Omental fat pad (tissue), 4 donors: ENCODE data around the gene DHX8. TPM values are rescaled to one million over a fixed set of nuclear protein-coding genes. Genes with fewer than 3 reads are reported as not detected.
"Not testable (repeated sequence)": the region's sequence is repeated elsewhere in the genome, so short reads cannot be mapped to it uniquely, and the experiment has no call there.

Source experiments
- ATAC-seq: fragments of 150-250 bp; one replicate; pipeline ENCODE4 v1.9.1; 2016; ENCODE audit warnings: mild to moderate bottlenecking, moderate library complexity; ENCODE audit not compliant: low FRiP score
- DNase-seq: peaks from one replicate; pipeline ENCODE4 v3.0.0-alpha.2; 2019; ENCODE audit warnings: low spot score
- total RNA-seq, 4 donors: library from RNA; depleted of rRNA; stranded (reverse); fragments of >200 nt; gene quantifications; one replicate each; pipeline ENCODE4 v1.1.0, GENCODE V29; 2016
- TF ChIP-seq, protein P1 (sequence below), 3 donors: fragments of 450-650 bp; IDR thresholded peaks; one replicate each; pipeline ENCODE4 v1.5.1; 2016 to 2017; ENCODE audit warnings: antibody characterized with exemption in 3 of 3, mild to moderate bottlenecking in 3 of 3, moderate library complexity in 2 of 3

Gene DHX8
- total RNA-seq, 4 donors from 2014 or later, result 22.5 to 48.5 (median 31.9) TPM

DNA sequence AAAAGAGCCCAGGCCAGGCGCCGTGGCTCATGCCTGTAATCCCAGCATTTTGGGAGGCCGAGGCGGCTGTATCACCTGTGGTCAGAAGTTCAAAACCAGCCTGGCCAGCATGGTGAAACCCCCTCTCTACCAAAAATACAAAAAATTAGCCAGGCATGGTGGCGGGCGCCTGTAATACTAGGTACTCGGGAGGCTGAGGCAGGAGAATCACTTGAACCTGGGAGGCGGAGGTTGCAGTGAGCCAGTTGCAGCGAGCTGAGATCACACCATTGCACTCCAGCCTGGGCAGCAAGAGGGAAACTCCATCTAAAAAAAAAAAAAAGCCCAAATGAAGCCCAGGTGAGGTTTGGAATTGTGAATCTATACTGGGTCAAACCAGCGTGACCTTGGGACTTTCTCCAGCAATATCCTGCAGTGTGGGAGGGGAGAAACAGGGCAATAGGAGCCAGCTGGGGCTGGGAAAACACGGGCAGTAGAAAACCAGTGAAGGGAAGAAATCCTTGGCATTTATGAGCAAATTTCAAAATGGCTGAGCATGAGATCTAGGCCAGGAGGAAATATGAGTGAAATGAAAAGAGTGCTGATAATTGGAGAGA lies 8.2 kb upstream of the DHX8 start:
- no peak for DNase-seq
- ATAC-seq, result no peak
- TF ChIP-seq, protein P1, sequence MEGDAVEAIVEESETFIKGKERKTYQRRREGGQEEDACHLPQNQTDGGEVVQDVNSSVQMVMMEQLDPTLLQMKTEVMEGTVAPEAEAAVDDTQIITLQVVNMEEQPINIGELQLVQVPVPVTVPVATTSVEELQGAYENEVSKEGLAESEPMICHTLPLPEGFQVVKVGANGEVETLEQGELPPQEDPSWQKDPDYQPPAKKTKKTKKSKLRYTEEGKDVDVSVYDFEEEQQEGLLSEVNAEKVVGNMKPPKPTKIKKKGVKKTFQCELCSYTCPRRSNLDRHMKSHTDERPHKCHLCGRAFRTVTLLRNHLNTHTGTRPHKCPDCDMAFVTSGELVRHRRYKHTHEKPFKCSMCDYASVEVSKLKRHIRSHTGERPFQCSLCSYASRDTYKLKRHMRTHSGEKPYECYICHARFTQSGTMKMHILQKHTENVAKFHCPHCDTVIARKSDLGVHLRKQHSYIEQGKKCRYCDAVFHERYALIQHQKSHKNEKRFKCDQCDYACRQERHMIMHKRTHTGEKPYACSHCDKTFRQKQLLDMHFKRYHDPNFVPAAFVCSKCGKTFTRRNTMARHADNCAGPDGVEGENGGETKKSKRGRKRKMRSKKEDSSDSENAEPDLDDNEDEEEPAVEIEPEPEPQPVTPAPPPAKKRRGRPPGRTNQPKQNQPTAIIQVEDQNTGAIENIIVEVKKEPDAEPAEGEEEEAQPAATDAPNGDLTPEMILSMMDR (IDR thresholded peaks at IDR 0.05), result no peak

DNA sequence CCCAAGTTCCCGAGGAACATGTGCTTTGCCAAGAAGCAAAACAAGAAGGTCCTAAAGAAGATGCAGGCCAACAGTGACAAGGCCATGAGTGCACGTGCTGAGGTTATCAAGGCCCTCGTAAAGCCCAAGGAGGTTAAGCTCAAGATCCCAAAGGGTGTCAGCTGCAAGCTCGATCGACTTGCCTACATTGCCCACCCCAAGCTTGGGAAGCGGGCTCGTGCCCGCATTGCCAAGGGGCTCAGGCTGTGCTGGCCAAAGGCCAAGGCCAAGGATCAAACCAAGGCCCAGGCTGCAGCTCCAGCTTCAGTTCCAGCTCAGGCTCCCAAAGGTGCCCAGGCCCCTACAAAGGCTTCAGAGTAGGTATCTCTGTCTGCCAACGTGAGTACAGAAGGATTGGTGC lies 7.5 kb upstream of the DHX8 start:
- DNase-seq, ATAC-seq: not testable (repeated sequence)

DNA sequence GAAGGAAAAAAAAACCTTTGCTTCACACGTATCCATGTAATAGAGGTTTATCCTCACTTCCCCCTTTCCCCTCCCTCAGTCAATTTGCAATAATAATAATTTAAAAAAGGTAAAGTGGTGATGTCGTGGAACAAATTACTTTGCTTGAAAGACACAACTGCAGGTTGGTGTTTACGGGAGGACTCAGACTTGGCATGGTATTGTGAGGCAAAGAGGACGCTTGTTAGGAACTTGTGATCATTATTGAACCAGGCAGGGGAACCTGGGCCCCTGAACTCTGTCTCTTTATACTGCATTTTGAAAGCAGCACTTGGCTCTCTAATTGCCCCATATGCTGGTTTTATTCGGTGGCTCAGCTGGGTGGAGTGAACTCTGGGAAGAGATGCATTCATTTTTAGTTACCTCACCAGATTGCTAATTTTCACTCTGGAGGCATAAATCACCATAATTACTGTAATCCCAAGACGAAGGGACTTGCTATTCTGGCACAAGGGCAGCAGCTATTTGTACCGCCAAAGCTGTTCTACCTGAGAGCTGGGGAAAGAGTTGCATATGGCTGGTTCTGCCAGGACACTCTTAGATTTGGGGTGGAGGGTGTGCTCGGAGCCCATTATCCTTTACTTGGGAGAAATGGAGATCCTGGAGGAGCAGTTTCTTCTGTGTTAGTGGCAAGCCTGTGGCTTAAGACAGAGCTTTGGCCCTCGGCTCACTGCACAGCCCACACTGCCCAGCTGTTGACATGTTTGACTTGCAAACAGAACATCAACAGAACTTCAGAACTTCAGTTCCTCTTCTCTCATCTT lies 5.7 kb upstream of the DHX8 start:
- TF ChIP-seq, protein P1 (IDR thresholded peaks at IDR 0.05), result no peak
- ATAC-seq, result no peak
- DNase-seq, result no peak

DNA sequence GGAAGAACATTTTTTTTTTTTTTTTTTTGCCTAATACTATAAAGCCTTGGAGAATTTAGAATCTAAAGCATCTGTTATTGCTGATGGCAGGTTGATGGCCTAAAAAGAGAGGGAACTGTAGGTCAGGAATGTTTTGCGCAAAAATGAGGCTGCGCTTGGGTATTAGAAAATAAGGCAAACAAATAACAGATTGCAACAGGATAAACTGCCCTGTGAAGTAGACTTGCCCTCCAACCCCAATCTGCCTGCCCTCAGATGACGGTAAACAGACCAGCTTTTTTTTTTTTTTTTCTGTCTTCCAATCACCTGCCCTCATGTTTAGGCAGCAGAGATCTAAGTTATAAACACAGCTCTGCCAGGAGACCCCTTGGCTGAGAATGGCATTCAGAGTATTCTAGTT lies 3.8 kb upstream of the DHX8 start:
- DNase-seq (no peak), ATAC-seq (no peak)
- TF ChIP-seq, protein P1 (IDR thresholded peaks at IDR 0.05), result no peak

DNA sequence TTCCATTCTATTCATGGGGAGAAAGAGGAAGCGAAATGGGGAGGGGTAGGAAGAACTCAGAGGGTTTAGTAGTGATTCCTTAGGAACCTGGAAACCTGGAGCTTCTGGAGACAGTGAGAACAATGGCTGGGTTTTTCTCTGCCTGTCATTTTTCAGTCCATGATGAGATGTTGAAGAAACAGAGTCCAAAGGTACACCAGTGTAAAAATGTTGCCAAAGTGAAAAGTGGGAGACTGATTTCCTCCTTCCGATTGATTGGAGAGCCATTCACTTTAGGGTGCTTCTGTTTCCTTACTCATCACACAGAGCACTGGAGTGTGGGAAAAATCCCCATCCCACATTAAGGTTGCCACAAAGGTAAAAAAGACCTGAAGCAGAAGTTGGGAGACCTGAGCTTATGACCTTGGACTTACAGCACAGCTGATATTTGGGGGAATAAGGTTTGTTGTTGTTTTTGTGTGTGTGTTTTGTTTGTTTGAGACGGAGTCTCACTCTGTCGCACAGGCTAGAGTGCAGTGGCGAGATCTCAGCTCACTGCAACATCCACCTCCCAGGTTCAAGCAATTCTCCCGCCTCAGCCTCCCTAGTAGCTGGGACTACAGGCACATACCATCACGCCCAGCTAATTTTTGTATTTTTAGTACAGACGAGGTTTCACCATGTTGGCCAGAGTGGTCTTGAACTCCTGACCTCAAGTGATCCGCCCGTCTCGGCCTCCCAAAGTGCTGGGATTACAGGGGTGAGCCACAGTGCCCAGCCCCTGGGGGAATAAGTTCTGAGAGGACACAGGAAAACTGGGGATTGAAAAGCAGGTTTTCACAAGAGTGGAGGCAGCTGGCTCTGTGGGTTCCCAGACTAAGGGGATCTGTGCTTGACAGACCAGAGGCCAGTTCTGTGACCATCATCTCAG lies 1.4 kb upstream of the DHX8 start:
- no peak for DNase-seq
- ATAC-seq, result no peak
- TF ChIP-seq, protein P1 (IDR thresholded peaks at IDR 0.05), result no peak

DNA sequence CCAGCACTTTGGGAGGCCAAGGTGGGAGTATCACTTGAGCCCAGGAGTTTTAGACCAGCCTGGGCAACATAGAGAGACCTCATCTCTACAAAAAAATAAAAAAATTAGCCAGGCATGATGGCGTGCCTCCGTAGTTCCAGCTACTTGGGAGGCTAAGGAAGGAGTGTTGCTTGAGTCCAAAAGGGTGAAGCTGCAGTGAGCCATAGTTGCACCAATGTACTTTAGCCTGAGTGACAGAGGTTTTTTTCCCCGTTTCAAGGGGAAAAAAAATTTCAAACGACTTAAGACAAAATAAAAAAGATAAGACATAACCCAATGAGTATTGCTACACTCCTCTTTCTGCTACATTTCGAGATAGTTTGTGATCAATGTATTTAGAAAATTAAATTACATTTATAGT lies 6.8 kb downstream of the DHX8 start:
- ATAC-seq, result no peak
- TF ChIP-seq, protein P1 (IDR thresholded peaks at IDR 0.05), result no peak

DNA sequence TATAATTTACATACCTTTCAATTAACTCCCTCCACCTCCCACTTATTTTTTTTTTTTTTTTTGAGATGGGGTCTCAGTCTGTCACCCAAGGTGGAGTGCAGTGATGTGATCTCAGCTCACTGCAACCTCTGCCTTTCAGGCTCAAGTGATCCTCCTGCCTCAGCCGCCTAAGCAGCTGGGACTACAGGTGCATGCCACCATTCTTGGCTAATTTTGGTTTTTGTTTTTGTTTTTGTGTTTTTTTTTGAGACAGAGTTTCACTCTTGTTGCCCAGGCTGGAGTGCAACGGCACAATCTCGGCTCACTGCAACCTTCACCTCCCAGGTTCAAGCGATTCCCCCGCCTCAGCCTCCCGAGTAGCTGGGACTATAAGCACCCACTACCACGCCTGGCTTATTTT lies 25.7 kb downstream of the DHX8 start:
- not testable (repeated sequence) for DNase-seq, ATAC-seq

More for the DNA sequence above, 6.8 kb downstream of the DHX8 start:
- DNase-seq, result no peak

DNA sequence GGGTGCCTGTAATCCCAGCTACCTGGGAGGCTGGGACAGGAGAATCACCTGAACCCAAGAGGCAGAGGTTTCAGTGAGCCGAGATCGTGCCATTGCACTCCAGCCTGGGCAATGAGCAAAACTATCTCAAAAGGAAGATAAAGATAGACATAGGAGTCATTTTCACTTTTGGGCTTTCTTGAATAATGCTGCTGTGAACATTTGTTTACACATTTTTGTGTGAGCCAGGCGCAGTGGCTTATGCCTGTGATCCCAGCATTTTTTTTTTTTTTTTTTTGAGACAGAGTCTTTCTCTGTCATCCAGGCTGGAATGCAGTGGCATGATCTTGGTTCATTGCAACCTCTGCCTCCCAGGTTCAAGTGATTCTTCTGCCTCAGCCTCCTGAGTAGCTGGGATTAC lies 27.4 kb downstream of the DHX8 start:
- not testable (repeated sequence) for ATAC-seq, DNase-seq
